NCI-H187 (cell line): ENCODE data around the gene TRPC1.

Source experiments
- DNase-seq, 2 experiments: peaks; one replicate each; lab custom pipeline; 2025; lab: John Stamatoyannopoulos, UW

TRPC1 gene

GRCh38 chr3:142844339-142844977, 120.6 kb downstream of the TRPC1 start:
- no peak for DNase-seq

DNA sequence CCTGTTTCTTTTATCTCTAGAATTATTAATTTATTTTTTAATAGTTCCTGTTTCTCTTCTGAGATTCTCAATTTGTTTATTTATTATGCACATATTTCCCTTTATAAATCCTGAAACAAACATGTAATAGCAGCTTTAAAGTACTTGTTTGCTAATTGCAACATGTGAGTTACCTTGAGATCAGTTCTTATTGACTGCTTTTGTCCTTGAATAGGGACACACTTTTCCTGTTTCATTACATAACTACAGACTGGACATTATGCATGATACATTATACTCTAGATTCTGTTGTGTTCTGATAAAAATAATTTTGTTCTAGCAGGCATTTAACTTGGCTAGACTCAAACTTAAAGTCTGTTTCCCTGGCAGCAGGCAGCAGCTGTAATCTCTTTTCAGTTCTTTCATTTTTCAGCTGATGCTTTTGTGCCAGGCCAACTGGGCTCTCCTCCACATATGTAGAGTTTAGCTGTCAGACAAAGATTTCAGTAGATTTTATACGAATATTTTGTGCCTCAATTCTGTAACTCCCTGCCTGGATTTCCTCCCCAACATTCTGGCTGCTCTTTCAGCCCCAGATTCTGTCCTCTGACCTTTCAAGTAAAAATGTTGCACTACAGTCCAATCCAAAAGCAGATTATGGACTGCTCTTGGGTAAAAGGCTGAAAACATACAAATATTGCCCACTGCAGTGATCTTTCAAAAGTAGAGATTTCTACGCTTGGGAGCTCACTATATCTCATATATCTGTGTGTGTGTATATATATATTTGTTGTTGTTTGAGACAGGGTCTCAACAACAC, 123.1 kb downstream of the TRPC1 start:
- DNase-seq = no peak

GRCh38 chr3:142849148-142849547, 125.3 kb downstream of the TRPC1 start:
- DNase-seq = no peak

DNA sequence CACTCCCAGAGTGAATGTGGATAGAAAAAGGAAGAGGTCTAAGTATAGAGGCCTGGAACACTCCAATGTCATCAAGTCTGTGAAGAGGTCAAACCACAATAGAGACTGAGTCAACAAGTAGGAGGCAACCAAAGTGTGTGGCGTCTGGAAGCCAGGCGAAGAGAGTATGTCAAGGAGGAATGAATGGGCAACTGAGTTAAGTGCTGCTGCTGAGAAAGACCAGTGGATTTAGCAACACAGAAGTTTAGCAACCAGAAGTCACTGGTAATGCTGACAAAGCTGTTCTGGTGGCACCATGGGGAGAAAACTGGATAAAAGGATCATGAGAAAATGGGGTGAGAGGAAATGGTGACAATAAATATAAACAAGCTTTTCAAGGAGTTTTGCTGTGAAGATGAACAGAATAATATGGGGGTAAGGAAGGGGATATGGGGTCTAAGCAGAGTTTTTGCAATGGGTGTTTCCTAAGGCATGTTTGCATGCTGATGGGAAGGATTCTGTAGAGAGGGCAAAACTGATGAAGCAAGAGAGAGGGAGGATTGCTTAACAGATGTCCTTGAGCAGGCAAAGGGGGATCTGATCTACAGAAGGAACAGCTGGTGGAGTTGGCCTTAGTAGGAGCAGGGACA, 126.7 kb downstream of the TRPC1 start:
- peak; percentile 13 to 17 for DNase-seq

DNA sequence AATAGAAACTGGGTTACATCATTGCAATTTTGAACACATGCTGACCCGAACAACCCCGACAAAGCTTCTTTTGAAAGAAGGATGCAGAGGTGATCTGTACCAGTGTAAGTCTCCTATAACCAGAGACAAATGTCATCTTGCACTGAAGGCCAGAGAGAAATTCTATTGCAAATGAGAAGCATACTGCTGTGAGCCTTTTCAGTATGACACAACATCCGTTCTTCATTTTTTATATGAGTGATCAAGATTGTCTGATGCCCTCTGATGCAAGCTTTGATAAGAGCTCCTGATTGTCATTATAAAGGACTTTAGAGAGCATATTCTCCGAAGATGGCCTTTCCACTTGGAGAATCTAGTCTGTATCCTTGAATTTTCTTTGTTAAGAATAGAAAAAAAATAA, 128.2 kb downstream of the TRPC1 start:
- DNase-seq = no peak

GRCh38 chr3:142853270-142854168, 129.7 kb downstream of the TRPC1 start:
- no peak for DNase-seq

DNA sequence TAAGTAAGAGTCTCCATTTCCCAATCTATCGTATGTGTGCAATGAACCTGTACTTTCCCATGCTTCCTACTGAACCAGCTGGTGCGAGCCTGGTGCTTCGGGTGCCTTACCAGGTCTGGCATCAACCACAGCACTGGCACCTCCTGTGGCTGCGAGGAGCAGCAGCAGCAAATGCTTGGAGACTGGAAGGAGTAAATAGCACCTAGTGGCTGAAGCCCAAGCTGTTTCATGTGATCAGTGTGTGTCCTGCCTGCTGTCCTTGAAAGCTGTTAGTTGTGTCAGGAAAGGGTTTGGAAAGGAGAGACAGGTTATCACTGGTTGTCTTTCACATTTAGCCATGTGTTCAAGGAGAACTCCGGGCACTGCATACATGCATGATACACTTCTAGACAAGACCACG, 133.2 kb downstream of the TRPC1 start:
- DNase-seq = no peak
